OCI-LY7 (cell line): Measurements from ENCODE around the gene CUBN. TPM values are rescaled to one million over a fixed set of nuclear protein-coding genes. Genes with fewer than 3 reads are reported as not detected.

Experiments
- BruUV-seq: library from RNA; stranded (reverse); fragments of 400-500 nt; replicated peaks from 2 replicates; lab custom pipeline; 2021; lab: Mats Ljungman, UMichigan
- CTCF ChIA-PET: fragments of 300-600 bp; sonication (Branson Sonifier 250); formaldehyde crosslinking; loops from one replicate; lab custom pipeline; 2022; ENCODE audit warnings: antibody characterized with exemption; ENCODE audit not compliant: unreplicated experiment; lab: Charles Lee
- POLR2A ChIA-PET: fragments of 300-600 bp; sonication (Branson Sonifier 250); formaldehyde crosslinking; loops from one replicate; lab custom pipeline; 2022; ENCODE audit warnings: antibody characterized with exemption; lab: Charles Lee
- DNase-seq: peaks from one replicate; pipeline ENCODE4 v3.0.0-alpha.2; 2015; ENCODE audit warnings: low spot score
- H2AFZ ChIP-seq: fragments of 200-600 bp; sonication (generic), shearing (Covaris generic); 2 replicates; pipeline ENCODE4 v1.6.1; 2014; ENCODE audit warnings: mild to moderate bottlenecking, antibody characterized with exemption, low read length, moderate library complexity
- H3K27ac ChIP-seq: fragments of 200-600 bp; sonication (generic); 2 replicates; pipeline ENCODE4 v1.5.1; 2014; ENCODE audit warnings: mixed run types, low read depth, mild to moderate bottlenecking, moderate library complexity, low read length, inconsistent platforms; ENCODE audit not compliant: poor library complexity, severe bottlenecking
- H3K36me3 ChIP-seq: fragments of 200-600 bp; sonication (generic); 2 replicates; pipeline ENCODE4 v1.6.1; 2014; ENCODE audit warnings: mild to moderate bottlenecking, antibody characterized with exemption, low read length, moderate library complexity, mixed read lengths; ENCODE audit not compliant: insufficient read depth
- H3K4me1 ChIP-seq: fragments of 200-600 bp; sonication (generic); 2 replicates; pipeline ENCODE4 v1.5.1; 2014; ENCODE audit warnings: mild to moderate bottlenecking, low read length; ENCODE audit not compliant: insufficient read depth, poor library complexity, severe bottlenecking
- H3K4me2 ChIP-seq: fragments of 200-600 bp; sonication (generic); 2 replicates; pipeline ENCODE4 v1.6.1; 2014; ENCODE audit warnings: mild to moderate bottlenecking, low read length
- H3K4me3 ChIP-seq: fragments of 200-600 bp; sonication (generic); 2 replicates; pipeline ENCODE4 v1.5.1; 2014; ENCODE audit warnings: mild to moderate bottlenecking, low read depth, low read length; ENCODE audit not compliant: poor library complexity, severe bottlenecking
- H3K79me2 ChIP-seq: fragments of 200-600 bp; sonication (generic); 2 replicates; pipeline ENCODE4 v1.6.1; 2016; ENCODE audit warnings: low read depth, mild to moderate bottlenecking, low read length, moderate library complexity, mixed read lengths; ENCODE audit not compliant: insufficient read depth
- H3K9me2 ChIP-seq: fragments of 200-600 bp; sonication (generic); 2 replicates; pipeline ENCODE4 v1.6.1; 2016; ENCODE audit warnings: mild to moderate bottlenecking, low read length, mixed read lengths; ENCODE audit not compliant: insufficient read depth
- H3K9me3 ChIP-seq: fragments of 200-600 bp; sonication (generic); 2 replicates; pipeline ENCODE4 v1.6.1; 2014; ENCODE audit warnings: mild to moderate bottlenecking, mixed run types, low read length, mixed read lengths
- H4K20me1 ChIP-seq: fragments of 200-600 bp; sonication (generic); 2 replicates; pipeline ENCODE4 v1.6.1; 2014; ENCODE audit warnings: mild to moderate bottlenecking, antibody characterized with exemption, low read length, moderate library complexity, mixed read lengths; ENCODE audit not compliant: insufficient read depth
- EZH2phosphoT487 ChIP-seq: fragments of 200-600 bp; sonication (generic); IDR thresholded peaks from 2 replicates; pipeline ENCODE4 v1.6.1; 2018; ENCODE audit warnings: low read depth, borderline replicate concordance, mild to moderate bottlenecking, mixed run types, antibody characterized with exemption, low read length, moderate library complexity, mixed read lengths
- intact Hi-C: fragments of 100-400 bp; cut with micrococcal nuclease; formaldehyde crosslinking; loops from one replicate; pipeline ENCODE4 v1.10.0; 2022; ENCODE audit not compliant: unreplicated experiment
- total RNA-seq, 2 experiments: library from RNA; depleted of rRNA in 1 of 2; stranded (reverse); fragments of >200 nt in 1 of 2; shearing (Covaris generic) in 1 of 2; gene quantifications; 2 replicates each; pipeline ENCODE4 v1.2.3, GENCODE V29; 2014 to 2022
- TF ChIP-seq, protein P1 (sequence below): fragments of 200-600 bp; sonication (generic); conservative IDR thresholded peaks from 2 replicates; pipeline ENCODE4 v1.5.1; 2014; ENCODE audit warnings: mild to moderate bottlenecking, antibody characterized with exemption, low read length, moderate library complexity, mixed read lengths

CUBN gene
- total RNA-seq, 2 experiments from 2014 or later = 0.13 to 0.25 TPM

GRCh38 chr10:16867556-16867955 lies 262.1 kb downstream of the CUBN start:
- CTCF ChIA-PET = no interaction called here
- POLR2A ChIA-PET = no interaction called here
- H3K4me3 ChIP-seq = no peak overlapping the region
- no peaks in the 10 kb centered on the region for H3K36me3 ChIP-seq
- no peak overlapping the region for H3K27ac ChIP-seq
- no peaks in the 10 kb centered on the region for H3K79me2 ChIP-seq
- no TSS peak for BruUV-seq
- no peaks in the 10 kb centered on the region for H3K9me2 ChIP-seq
- H2AFZ ChIP-seq = no peak overlapping the region
- DNase-seq = no peak
- H3K9me3 ChIP-seq = no peaks in the 10 kb centered on the region
- H4K20me1 ChIP-seq = no peaks in the 10 kb centered on the region
- no peaks in the 10 kb centered on the region for H3K4me1 ChIP-seq
- TF ChIP-seq, protein P1, sequence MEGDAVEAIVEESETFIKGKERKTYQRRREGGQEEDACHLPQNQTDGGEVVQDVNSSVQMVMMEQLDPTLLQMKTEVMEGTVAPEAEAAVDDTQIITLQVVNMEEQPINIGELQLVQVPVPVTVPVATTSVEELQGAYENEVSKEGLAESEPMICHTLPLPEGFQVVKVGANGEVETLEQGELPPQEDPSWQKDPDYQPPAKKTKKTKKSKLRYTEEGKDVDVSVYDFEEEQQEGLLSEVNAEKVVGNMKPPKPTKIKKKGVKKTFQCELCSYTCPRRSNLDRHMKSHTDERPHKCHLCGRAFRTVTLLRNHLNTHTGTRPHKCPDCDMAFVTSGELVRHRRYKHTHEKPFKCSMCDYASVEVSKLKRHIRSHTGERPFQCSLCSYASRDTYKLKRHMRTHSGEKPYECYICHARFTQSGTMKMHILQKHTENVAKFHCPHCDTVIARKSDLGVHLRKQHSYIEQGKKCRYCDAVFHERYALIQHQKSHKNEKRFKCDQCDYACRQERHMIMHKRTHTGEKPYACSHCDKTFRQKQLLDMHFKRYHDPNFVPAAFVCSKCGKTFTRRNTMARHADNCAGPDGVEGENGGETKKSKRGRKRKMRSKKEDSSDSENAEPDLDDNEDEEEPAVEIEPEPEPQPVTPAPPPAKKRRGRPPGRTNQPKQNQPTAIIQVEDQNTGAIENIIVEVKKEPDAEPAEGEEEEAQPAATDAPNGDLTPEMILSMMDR = no peak
- TF ChIP-seq EZH2phosphoT487 = no peak
- H3K4me2 ChIP-seq = no peak overlapping the region
- intact Hi-C loops = no loop called here

- TF ChIP-seq EZH2phosphoT487 = no peak
- TF ChIP-seq, protein P1 = no peak
- Histone ChIP-seq H3K9me2 (no peaks in the 10 kb centered on the region), H2AFZ (no peak overlapping the region), H3K27ac (no peak overlapping the region), H4K20me1 (no peaks in the 10 kb centered on the region), H3K4me2 (no peak overlapping the region), H3K79me2 (no peaks in the 10 kb centered on the region), H3K9me3 (no peaks in the 10 kb centered on the region), H3K4me3 (no peak overlapping the region), H3K4me1 (no peaks in the 10 kb centered on the region), H3K36me3 (no peaks in the 10 kb centered on the region)
- intact Hi-C loops = no loop called here
- POLR2A ChIA-PET = no interaction called here
- DNase-seq = no peak
- CTCF ChIA-PET = no interaction called here
- no TSS peak for BruUV-seq
Measured at GRCh38 chr10:16866541-16867275, 262.9 kb downstream of the CUBN start.

DNA sequence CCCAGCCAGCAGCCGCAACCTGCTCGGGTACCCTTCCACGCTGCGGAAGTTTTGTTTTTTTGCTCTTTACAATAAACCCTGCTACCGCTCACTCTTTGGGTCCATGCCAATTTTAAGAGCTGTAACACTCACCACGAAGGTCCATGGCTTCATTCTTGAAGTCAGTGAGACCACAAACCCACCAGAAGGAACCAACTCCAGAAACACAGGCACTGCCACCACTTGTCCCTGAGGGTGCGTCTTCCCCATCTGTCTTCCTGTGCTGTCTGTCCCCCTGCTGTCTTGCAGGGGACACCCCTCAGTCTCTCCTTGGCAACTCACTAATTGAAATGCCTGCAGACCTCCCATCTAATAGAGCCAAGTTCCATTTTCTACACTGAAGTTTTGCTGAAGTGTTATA lies 263.8 kb downstream of the CUBN start:
- no TSS peak for BruUV-seq
- no peak overlapping the region for H3K4me3 ChIP-seq
- ChIA-PET CTCF (no interaction called here), POLR2A (interaction anchor here (0.6 kb wide), 1 partner anchor 558 kb away, joined by 3 read pairs; no protein-coding TSS in a partner anchor)
- no peak overlapping the region for H3K27ac ChIP-seq
- no peak for DNase-seq
- no peaks in the 10 kb centered on the region for H3K4me1 ChIP-seq
- TF ChIP-seq, protein P1 = no peak
- no peak for TF ChIP-seq EZH2phosphoT487
- intact Hi-C loops = no loop called here
- H3K9me2 ChIP-seq = no peaks in the 10 kb centered on the region
- H2AFZ ChIP-seq = no peak overlapping the region
- H3K79me2 ChIP-seq = no peaks in the 10 kb centered on the region
- H3K36me3 ChIP-seq = no peaks in the 10 kb centered on the region
- H3K4me2 ChIP-seq = no peak overlapping the region
- no peaks in the 10 kb centered on the region for H3K9me3 ChIP-seq
- no peaks in the 10 kb centered on the region for H4K20me1 ChIP-seq
